ENCODE data around the gene LITAF. TPM values are rescaled to one million over a fixed set of nuclear protein-coding genes. Genes with fewer than 3 reads are reported as not detected.

Gene LITAF
- polyA plus RNA-seq, 1 donor from 2014 or later = 0.31 TPM

GRCh38 chr16:11626657-11627291 lies 40.1 kb upstream of the LITAF start:
- H3K9ac ChIP-seq (ENCODE audit: low read length) = no peak overlapping the region
- no peaks in the 10 kb centered on the region for H3K9me2 ChIP-seq (ENCODE audit: insufficient read depth, low read length)
- no peaks in the 10 kb centered on the region for H3K9me3 ChIP-seq (ENCODE audit: low read length)
- TF ChIP-seq TAF1 (IDR thresholded peaks at IDR 0.05; ENCODE audit: low read depth) (no peak), RAD21 (conservative IDR thresholded peaks at IDR 0.05) (no peak), EZH2 (IDR thresholded peaks at IDR 0.05; ENCODE audit: borderline replicate concordance, insufficient read depth, low read length, poor library complexity, severe bottlenecking) (no peak), EP300 (conservative IDR thresholded peaks at IDR 0.05; ENCODE audit: poor library complexity, severe bottlenecking) (no peak), REST (IDR thresholded peaks at IDR 0.05; ENCODE audit: borderline replicate concordance) (no peak), SMC3 (conservative IDR thresholded peaks at IDR 0.05; ENCODE audit: poor library complexity) (no peak), MXI1 (conservative IDR thresholded peaks at IDR 0.05; ENCODE audit: poor library complexity, severe bottlenecking) (no peak)
- no peaks in the 10 kb centered on the region for H3K27me3 ChIP-seq (ENCODE audit: insufficient read depth, low read depth, low read length)
- H3F3A ChIP-seq (ENCODE audit: insufficient read depth, low read length, poor library complexity, severe bottlenecking) = no peaks in the 10 kb centered on the region
- no peak overlapping the region for H3K4me2 ChIP-seq (ENCODE audit: low read length)
- H2AFZ ChIP-seq (ENCODE audit: low read depth, low read length) = no peak overlapping the region
- H3K36me3 ChIP-seq (ENCODE audit: insufficient read depth, low read length) = no peaks in the 10 kb centered on the region
- H4K20me1 ChIP-seq (ENCODE audit: insufficient read depth) = no peaks in the 10 kb centered on the region
- no peak overlapping the region for H3K4me3 ChIP-seq (ENCODE audit: low read length)
- H3K79me2 ChIP-seq (replicated peaks; ENCODE audit: insufficient read depth, low read length) = no peaks in the 10 kb centered on the region
- H3K27ac ChIP-seq (ENCODE audit: low read length) = no peak overlapping the region

GRCh38 chr16:11625769-11626168 lies 39.0 kb upstream of the LITAF start:
- Histone ChIP-seq H4K20me1 (ENCODE audit: insufficient read depth) (no peaks in the 10 kb centered on the region), H3K4me2 (ENCODE audit: low read length) (no peak overlapping the region), H3K36me3 (ENCODE audit: insufficient read depth, low read length) (no peaks in the 10 kb centered on the region), H3K9ac (ENCODE audit: low read length) (no peak overlapping the region), H3K9me2 (ENCODE audit: insufficient read depth, low read length) (no peaks in the 10 kb centered on the region), H3K4me3 (ENCODE audit: low read length) (no peak overlapping the region), H3F3A (ENCODE audit: insufficient read depth, low read length, poor library complexity, severe bottlenecking) (no peaks in the 10 kb centered on the region), H3K27ac (ENCODE audit: low read length) (no peak overlapping the region), H3K27me3 (ENCODE audit: insufficient read depth, low read depth, low read length) (no peaks in the 10 kb centered on the region), H2AFZ (ENCODE audit: low read depth, low read length) (no peak overlapping the region), H3K9me3 (ENCODE audit: low read length) (no peaks in the 10 kb centered on the region), H3K79me2 (replicated peaks; ENCODE audit: insufficient read depth, low read length) (no peaks in the 10 kb centered on the region)
- TF ChIP-seq TAF1 (IDR thresholded peaks at IDR 0.05; ENCODE audit: low read depth) (no peak), MXI1 (conservative IDR thresholded peaks at IDR 0.05; ENCODE audit: poor library complexity, severe bottlenecking) (no peak), REST (IDR thresholded peaks at IDR 0.05; ENCODE audit: borderline replicate concordance) (no peak)
